ENCODE data around the gene SCN2B. TPM values are rescaled to one million over a fixed set of nuclear protein-coding genes. Genes with fewer than 3 reads are reported as not detected.

SCN2B gene
- total and polyA plus RNA-seq, 10 of the 15 experiments (the other 5 are each of a cell fraction or from before 2014, with no cell fraction given), result 0.01 TPM; not detected in 9

- ChIA-PET RAD21 (ENCODE audit: unreplicated experiment) (interaction anchor here (7.7 kb wide), 1 partner anchor 21 kb away, joined by 52 read pairs; no protein-coding TSS in a partner anchor), SMC1A (ENCODE audit: uncharacterized antibody, unreplicated experiment) (interaction anchor here (1.0 to 7.6 kb wide), 3 partner anchors 18 to 146 kb away, joined by 3 to 49 read pairs (median 3); no protein-coding TSS in a partner anchor), CTCF (interaction anchor here (0.9 kb wide), 1 partner anchor 22 kb away, joined by 6 read pairs; no protein-coding TSS in a partner anchor), POLR2A (no interaction called here)
- FAIRE-seq, result no peak
- Histone ChIP-seq H3K9ac (ENCODE audit: control insufficient read depth, insufficient read depth, low read length) (no peak overlapping the region), H2AFZ (ENCODE audit: control insufficient read depth, low read depth, low read length) (no peak overlapping the region), H3K4me2 (ENCODE audit: control insufficient read depth, insufficient read depth) (no peak overlapping the region), H3K36me3 (ENCODE audit: control insufficient read depth in 2 of 2, insufficient read depth in 2 of 2, low read length in 1 of 2) (no peaks in the 10 kb centered on the region), H4K20me1 (ENCODE audit: control insufficient read depth, insufficient read depth) (no peaks in the 10 kb centered on the region), H3K27me3 (replicated peaks in 1 of 2; ENCODE audit: control insufficient read depth in 2 of 2, insufficient read depth in 2 of 2, low read length in 1 of 2) (peaks cover 19 to 23% of the 10 kb centered on the region in 2 experiments), H3K9me3 (replicated peaks; ENCODE audit: control insufficient read depth, insufficient read depth, low read length) (no peaks in the 10 kb centered on the region), H3K27ac (ENCODE audit: control insufficient read depth, insufficient read depth) (no peak overlapping the region), H3K4me1 (ENCODE audit: control insufficient read depth, insufficient read depth, low read length) (no peaks in the 10 kb centered on the region), H3K4me3 (no peak overlapping the region), H3K79me2 (ENCODE audit: control insufficient read depth, insufficient read depth, low read length) (no peaks in the 10 kb centered on the region)
- no peak for TF ChIP-seq MXI1 (IDR thresholded peaks at IDR 0.05; ENCODE audit: low read depth, low read length)
- no peak for TF ChIP-seq RAD51 (IDR thresholded peaks at IDR 0.05)
- WGBS (ENCODE audit: insufficient coverage, insufficient replicate concordance, low lambda C conversion rate, missing lambda C conversion rate), result 0% methylated on average over 1 of the region's 1 CpG
- no peak for DNase-seq (ENCODE audit: low read depth, low spot score)
- BruUV-seq (replicated peaks), result no TSS peak
- intact Hi-C loops (cut with micrococcal nuclease; ENCODE audit: unreplicated experiment) (loop anchor here (5.0 kb wide), 3 partner anchors 203 to 418 kb away; partner anchors contain the start of gene IFT46), in situ Hi-C loops (cut with MboI) (no loop called here)
- no peak for ATAC-seq
Observed at GRCh38 chr11:118149493-118149892, 26.9 kb downstream of the SCN2B start.

DNA sequence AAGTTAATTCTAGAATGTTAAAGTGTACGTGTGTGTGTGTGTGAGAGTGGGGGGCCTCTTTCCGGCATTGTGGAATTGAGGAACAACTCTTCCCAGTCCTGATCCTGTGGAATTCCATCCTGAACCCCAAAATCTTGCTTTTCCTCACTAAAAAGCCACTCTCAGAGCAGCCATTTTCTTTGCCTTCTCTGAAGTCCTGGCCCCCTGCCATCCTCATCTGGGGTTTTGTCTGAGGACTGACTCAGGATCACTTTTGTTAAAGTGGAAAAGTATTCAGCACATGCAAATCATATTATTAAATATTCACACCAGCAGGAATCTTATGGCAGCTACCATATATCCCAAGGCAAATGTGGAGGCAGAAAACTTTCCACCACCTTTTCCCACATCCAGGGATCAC, 27.6 kb downstream of the SCN2B start:
- intact Hi-C loops (cut with micrococcal nuclease; ENCODE audit: unreplicated experiment) (loop anchor here (5.0 kb wide), 3 partner anchors 203 to 418 kb away; partner anchors contain the start of gene IFT46), in situ Hi-C loops (cut with MboI) (no loop called here)
- ChIA-PET SMC1A (ENCODE audit: uncharacterized antibody, unreplicated experiment) (interaction anchor here (1.0 to 7.6 kb wide), 3 partner anchors 19 to 147 kb away, joined by 3 to 49 read pairs (median 3); no protein-coding TSS in a partner anchor), POLR2A (no interaction called here), CTCF (interaction anchor here (0.9 to 7.7 kb wide), 4 partner anchors 22 to 39 kb away, joined by 3 to 85 read pairs (median 6); no protein-coding TSS in a partner anchor), RAD21 (ENCODE audit: unreplicated experiment) (interaction anchor here (7.7 kb wide), 1 partner anchor 22 kb away, joined by 52 read pairs; no protein-coding TSS in a partner anchor)
- H3K4me1 ChIP-seq (ENCODE audit: control insufficient read depth, insufficient read depth, low read length), result no peaks in the 10 kb centered on the region
- no peaks in the 10 kb centered on the region for H3K9me3 ChIP-seq (replicated peaks; ENCODE audit: control insufficient read depth, insufficient read depth, low read length)
- no peak for TF ChIP-seq CHD2 (IDR thresholded peaks at IDR 0.05; ENCODE audit: borderline replicate concordance, low read depth, low read length)
- no peak for TF ChIP-seq EGR1 (IDR thresholded peaks at IDR 0.05; ENCODE audit: borderline replicate concordance in 1 of 2, low read depth in 2 of 2, low read length in 2 of 2)
- no peak for TF ChIP-seq PML (IDR thresholded peaks at IDR 0.05; ENCODE audit: low read length)
- TF ChIP-seq RUNX3 (IDR thresholded peaks at IDR 0.05; ENCODE audit: low read length), result no peak
- TF ChIP-seq, protein P1, sequence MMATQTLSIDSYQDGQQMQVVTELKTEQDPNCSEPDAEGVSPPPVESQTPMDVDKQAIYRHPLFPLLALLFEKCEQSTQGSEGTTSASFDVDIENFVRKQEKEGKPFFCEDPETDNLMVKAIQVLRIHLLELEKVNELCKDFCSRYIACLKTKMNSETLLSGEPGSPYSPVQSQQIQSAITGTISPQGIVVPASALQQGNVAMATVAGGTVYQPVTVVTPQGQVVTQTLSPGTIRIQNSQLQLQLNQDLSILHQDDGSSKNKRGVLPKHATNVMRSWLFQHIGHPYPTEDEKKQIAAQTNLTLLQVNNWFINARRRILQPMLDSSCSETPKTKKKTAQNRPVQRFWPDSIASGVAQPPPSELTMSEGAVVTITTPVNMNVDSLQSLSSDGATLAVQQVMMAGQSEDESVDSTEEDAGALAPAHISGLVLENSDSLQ (IDR thresholded peaks at IDR 0.05), result no peak
- TF ChIP-seq SRF (IDR thresholded peaks at IDR 0.05; ENCODE audit: low read depth in 2 of 2, low read length in 2 of 2), result no peak
- TF ChIP-seq LARP7 (IDR thresholded peaks at IDR 0.05), result no peak
- TF ChIP-seq HDGF (IDR thresholded peaks at IDR 0.05), result no peak
- no peak for TF ChIP-seq ZBTB40 (IDR thresholded peaks at IDR 0.05; ENCODE audit: borderline replicate concordance)
- no peak for TF ChIP-seq IRF4 (IDR thresholded peaks at IDR 0.05; ENCODE audit: low read depth, low read length)
- H3K36me3 ChIP-seq (ENCODE audit: control insufficient read depth in 2 of 2, insufficient read depth in 2 of 2, low read length in 1 of 2), result no peaks in the 10 kb centered on the region
- WGBS (ENCODE audit: insufficient coverage, insufficient replicate concordance, low lambda C conversion rate, missing lambda C conversion rate), result 21% methylated on average over 2 of the region's 2 CpGs
- no peak overlapping the region for H2AFZ ChIP-seq (ENCODE audit: control insufficient read depth, low read depth, low read length)
- no peak for DNase-seq (ENCODE audit: low read depth, low spot score)
- peaks cover 14 to 27% of the 10 kb centered on the region in 2 experiments for H3K27me3 ChIP-seq (replicated peaks in 1 of 2; ENCODE audit: control insufficient read depth in 2 of 2, insufficient read depth in 2 of 2, low read length in 1 of 2)
- H3K4me2 ChIP-seq (ENCODE audit: control insufficient read depth, insufficient read depth), result no peak overlapping the region
- no peaks in the 10 kb centered on the region for H4K20me1 ChIP-seq (ENCODE audit: control insufficient read depth, insufficient read depth)
- ATAC-seq, result no peak
- no peak for FAIRE-seq
- no TSS peak for BruUV-seq (replicated peaks)
- H3K4me3 ChIP-seq, result no peak overlapping the region
- no peaks in the 10 kb centered on the region for H3K79me2 ChIP-seq (ENCODE audit: control insufficient read depth, insufficient read depth, low read length)
- no peak overlapping the region for H3K27ac ChIP-seq (ENCODE audit: control insufficient read depth, insufficient read depth)
- no peak overlapping the region for H3K9ac ChIP-seq (ENCODE audit: control insufficient read depth, insufficient read depth, low read length)
